ENCODE results near the gene SOX6.
"Not testable (repeated sequence)": the region's sequence is repeated elsewhere in the genome, so short reads cannot be mapped to it uniquely, and the experiment has no call there.

Gene SOX6

GRCh38 chr11:16356057-16356760 lies at the start of gene SOX6:
Gene SOX6 (minus strand): TSS chr11:16356546. CDS start chr11:16341248, 15,298 bp downstream.
- Histone ChIP-seq H3K27ac (ENCODE audit: low read depth, low read length) (no peak within 1 kb of the TSS), H3K27me3 (ENCODE audit: control insufficient read depth, insufficient read depth, low read length) (no peaks in the 10 kb centered on the region), H3K9ac (ENCODE audit: low read length) (no peak within 1 kb of the TSS), H3K4me3 (ENCODE audit: low read length) (no peak within 1 kb of the TSS), H3K4me1 (ENCODE audit: control insufficient read depth, insufficient read depth, low read length) (no peaks in the 10 kb centered on the region), H3K36me3 (ENCODE audit: control insufficient read depth, insufficient read depth, low read length) (no peaks in the 10 kb centered on the region)

- Histone ChIP-seq H3K4me3 (ENCODE audit: low read length) (no peak overlapping the region), H3K4me1 (ENCODE audit: control insufficient read depth, insufficient read depth, low read length) (no peaks in the 10 kb centered on the region), H3K27ac (ENCODE audit: low read depth, low read length) (no peak overlapping the region), H3K36me3 (ENCODE audit: control insufficient read depth, insufficient read depth, low read length) (no peaks in the 10 kb centered on the region), H3K9ac (ENCODE audit: low read length) (no peak overlapping the region), H3K27me3 (ENCODE audit: control insufficient read depth, insufficient read depth, low read length) (no peaks in the 10 kb centered on the region)
Observed at GRCh38 chr11:16404781-16405285, 48.5 kb upstream of the SOX6 start.

GRCh38 chr11:16403851-16404250 lies 47.5 kb upstream of the SOX6 start:
- H3K4me1 ChIP-seq (ENCODE audit: control insufficient read depth, insufficient read depth, low read length) = no peaks in the 10 kb centered on the region
- no peaks in the 10 kb centered on the region for H3K27me3 ChIP-seq (ENCODE audit: control insufficient read depth, insufficient read depth, low read length)
- H3K4me3 ChIP-seq (ENCODE audit: low read length) = no peak overlapping the region
- H3K9ac ChIP-seq (ENCODE audit: low read length) = no peak overlapping the region
- no peak overlapping the region for H3K27ac ChIP-seq (ENCODE audit: low read depth, low read length)
- H3K36me3 ChIP-seq (ENCODE audit: control insufficient read depth, insufficient read depth, low read length) = no peaks in the 10 kb centered on the region

GRCh38 chr11:16403448-16403803 lies 47.1 kb upstream of the SOX6 start:
- Histone ChIP-seq H3K27ac (ENCODE audit: low read depth, low read length) (no peak overlapping the region), H3K27me3 (ENCODE audit: control insufficient read depth, insufficient read depth, low read length) (no peaks in the 10 kb centered on the region), H3K36me3 (ENCODE audit: control insufficient read depth, insufficient read depth, low read length) (no peaks in the 10 kb centered on the region), H3K4me3 (ENCODE audit: low read length) (no peak overlapping the region), H3K9ac (ENCODE audit: low read length) (no peak overlapping the region), H3K4me1 (ENCODE audit: control insufficient read depth, insufficient read depth, low read length) (no peaks in the 10 kb centered on the region)

GRCh38 chr11:16402654-16403447 lies 46.5 kb upstream of the SOX6 start:
- Histone ChIP-seq H3K27me3 (ENCODE audit: control insufficient read depth, insufficient read depth, low read length) (no peaks in the 10 kb centered on the region), H3K36me3 (ENCODE audit: control insufficient read depth, insufficient read depth, low read length) (no peaks in the 10 kb centered on the region), H3K4me1 (ENCODE audit: control insufficient read depth, insufficient read depth, low read length) (no peaks in the 10 kb centered on the region), H3K4me3 (ENCODE audit: low read length) (no peak overlapping the region), H3K27ac (ENCODE audit: low read depth, low read length) (no peak overlapping the region), H3K9ac (ENCODE audit: low read length) (no peak overlapping the region)

GRCh38 chr11:16397390-16397789 lies 41.0 kb upstream of the SOX6 start:
- H3K27ac ChIP-seq (ENCODE audit: low read depth, low read length) = no peak overlapping the region
- H3K4me1 ChIP-seq (ENCODE audit: control insufficient read depth, insufficient read depth, low read length) = no peaks in the 10 kb centered on the region
- no peak overlapping the region for H3K9ac ChIP-seq (ENCODE audit: low read length)
- no peaks in the 10 kb centered on the region for H3K36me3 ChIP-seq (ENCODE audit: control insufficient read depth, insufficient read depth, low read length)
- H3K27me3 ChIP-seq (ENCODE audit: control insufficient read depth, insufficient read depth, low read length) = no peaks in the 10 kb centered on the region
- no peak overlapping the region for H3K4me3 ChIP-seq (ENCODE audit: low read length)

- Histone ChIP-seq H3K4me3 (ENCODE audit: low read length) (no peak overlapping the region), H3K9ac (ENCODE audit: low read length) (no peak overlapping the region), H3K27me3 (ENCODE audit: control insufficient read depth, insufficient read depth, low read length) (no peaks in the 10 kb centered on the region), H3K27ac (ENCODE audit: low read depth, low read length) (no peak overlapping the region), H3K36me3 (ENCODE audit: control insufficient read depth, insufficient read depth, low read length) (no peaks in the 10 kb centered on the region), H3K4me1 (ENCODE audit: control insufficient read depth, insufficient read depth, low read length) (no peaks in the 10 kb centered on the region)
Observed at GRCh38 chr11:16395601-16396000, 39.3 kb upstream of the SOX6 start.

GRCh38 chr11:16394947-16395346 lies 38.6 kb upstream of the SOX6 start:
- no peak overlapping the region for H3K9ac ChIP-seq (ENCODE audit: low read length)
- H3K27ac ChIP-seq (ENCODE audit: low read depth, low read length) = no peak overlapping the region
- no peaks in the 10 kb centered on the region for H3K27me3 ChIP-seq (ENCODE audit: control insufficient read depth, insufficient read depth, low read length)
- no peaks in the 10 kb centered on the region for H3K4me1 ChIP-seq (ENCODE audit: control insufficient read depth, insufficient read depth, low read length)
- H3K36me3 ChIP-seq (ENCODE audit: control insufficient read depth, insufficient read depth, low read length) = no peaks in the 10 kb centered on the region
- no peak overlapping the region for H3K4me3 ChIP-seq (ENCODE audit: low read length)

- H3K4me3 ChIP-seq (ENCODE audit: low read length) = no peak overlapping the region
- H3K27ac ChIP-seq (ENCODE audit: low read depth, low read length) = no peak overlapping the region
- H3K27me3 ChIP-seq (ENCODE audit: control insufficient read depth, insufficient read depth, low read length) = no peaks in the 10 kb centered on the region
- H3K9ac ChIP-seq (ENCODE audit: low read length) = no peak overlapping the region
- H3K36me3 ChIP-seq (ENCODE audit: control insufficient read depth, insufficient read depth, low read length) = no peaks in the 10 kb centered on the region
- H3K4me1 ChIP-seq (ENCODE audit: control insufficient read depth, insufficient read depth, low read length) = no peaks in the 10 kb centered on the region
Observed at GRCh38 chr11:16393340-16393739, 37.0 kb upstream of the SOX6 start.

GRCh38 chr11:16392616-16393015 lies 36.3 kb upstream of the SOX6 start:
- no peaks in the 10 kb centered on the region for H3K27me3 ChIP-seq (ENCODE audit: control insufficient read depth, insufficient read depth, low read length)
- H3K4me1 ChIP-seq (ENCODE audit: control insufficient read depth, insufficient read depth, low read length) = no peaks in the 10 kb centered on the region
- H3K4me3 ChIP-seq (ENCODE audit: low read length) = no peak overlapping the region
- no peak overlapping the region for H3K9ac ChIP-seq (ENCODE audit: low read length)
- H3K27ac ChIP-seq (ENCODE audit: low read depth, low read length) = no peak overlapping the region
- no peaks in the 10 kb centered on the region for H3K36me3 ChIP-seq (ENCODE audit: control insufficient read depth, insufficient read depth, low read length)

GRCh38 chr11:16390826-16391225 lies 34.5 kb upstream of the SOX6 start:
- H3K27ac ChIP-seq (ENCODE audit: low read depth, low read length); H3K36me3 ChIP-seq (ENCODE audit: control insufficient read depth, insufficient read depth, low read length); H3K27me3 ChIP-seq (ENCODE audit: control insufficient read depth, insufficient read depth, low read length); H3K9ac ChIP-seq (ENCODE audit: low read length); H3K4me1 ChIP-seq (ENCODE audit: control insufficient read depth, insufficient read depth, low read length); H3K4me3 ChIP-seq (ENCODE audit: low read length): not testable (repeated sequence)

- H3K4me1 ChIP-seq (ENCODE audit: control insufficient read depth, insufficient read depth, low read length) = no peaks in the 10 kb centered on the region
Observed at GRCh38 chr11:16385099-16385498, 28.8 kb upstream of the SOX6 start.

More at GRCh38 chr11:16385099-16385498, 28.8 kb upstream of the SOX6 start:
- no peaks in the 10 kb centered on the region for H3K27me3 ChIP-seq (ENCODE audit: control insufficient read depth, insufficient read depth, low read length)
- H3K4me3 ChIP-seq (ENCODE audit: low read length) = no peak overlapping the region
- no peak overlapping the region for H3K27ac ChIP-seq (ENCODE audit: low read depth, low read length)
- H3K36me3 ChIP-seq (ENCODE audit: control insufficient read depth, insufficient read depth, low read length) = no peaks in the 10 kb centered on the region
- H3K9ac ChIP-seq (ENCODE audit: low read length) = no peak overlapping the region

Data from rectal smooth muscle tissue (tissue), 1 donor.